ENCODE measurements around the gene PPEF2.
"Not testable (repeated sequence)": the region's sequence is repeated elsewhere in the genome, so short reads cannot be mapped to it uniquely, and the experiment has no call there.

PPEF2 gene, protein sequence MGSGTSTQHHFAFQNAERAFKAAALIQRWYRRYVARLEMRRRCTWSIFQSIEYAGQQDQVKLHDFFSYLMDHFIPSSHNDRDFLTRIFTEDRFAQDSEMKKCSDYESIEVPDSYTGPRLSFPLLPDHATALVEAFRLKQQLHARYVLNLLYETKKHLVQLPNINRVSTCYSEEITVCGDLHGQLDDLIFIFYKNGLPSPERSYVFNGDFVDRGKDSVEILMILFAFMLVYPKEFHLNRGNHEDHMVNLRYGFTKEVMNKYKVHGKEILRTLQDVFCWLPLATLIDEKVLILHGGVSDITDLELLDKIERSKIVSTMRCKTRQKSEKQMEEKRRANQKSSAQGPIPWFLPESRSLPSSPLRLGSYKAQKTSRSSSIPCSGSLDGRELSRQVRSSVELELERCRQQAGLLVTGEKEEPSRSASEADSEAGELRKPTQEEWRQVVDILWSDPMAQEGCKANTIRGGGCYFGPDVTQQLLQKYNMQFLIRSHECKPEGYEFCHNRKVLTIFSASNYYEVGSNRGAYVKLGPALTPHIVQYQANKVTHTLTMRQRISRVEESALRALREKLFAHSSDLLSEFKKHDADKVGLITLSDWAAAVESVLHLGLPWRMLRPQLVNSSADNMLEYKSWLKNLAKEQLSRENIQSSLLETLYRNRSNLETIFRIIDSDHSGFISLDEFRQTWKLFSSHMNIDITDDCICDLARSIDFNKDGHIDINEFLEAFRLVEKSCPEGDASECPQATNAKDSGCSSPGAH

DNA sequence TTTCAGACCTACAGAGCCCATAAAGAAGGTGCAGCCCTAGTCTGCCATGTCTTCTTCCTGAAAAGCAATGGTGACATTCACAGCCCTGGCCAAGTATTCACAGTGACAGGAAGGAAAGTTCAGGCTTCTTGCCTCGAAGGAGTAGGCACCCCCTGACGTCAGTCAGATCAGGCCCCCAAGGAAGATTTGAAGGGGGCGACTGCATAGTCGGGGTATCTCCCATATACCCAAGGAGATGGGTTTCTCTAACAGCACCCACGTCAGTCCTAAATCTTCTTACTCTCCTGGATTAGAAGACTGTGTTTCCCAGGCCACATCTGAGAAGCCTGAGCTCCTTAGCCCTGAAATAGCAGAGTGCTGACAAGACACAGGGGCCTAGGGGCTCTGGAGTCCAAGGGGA lies at the start of gene PPEF2:
PPEF2 (minus strand) TSS at position 101 of the 400 bp plus-strand sequence. CDS start 6,127 bp downstream, outside the sequence.
- H3K4me1 Mint-ChIP-seq = no peaks in the 10 kb centered on the region
- H3K4me3 Mint-ChIP-seq = no peak within 1 kb of the TSS
- H3K27ac Mint-ChIP-seq = no peak within 1 kb of the TSS

DNA sequence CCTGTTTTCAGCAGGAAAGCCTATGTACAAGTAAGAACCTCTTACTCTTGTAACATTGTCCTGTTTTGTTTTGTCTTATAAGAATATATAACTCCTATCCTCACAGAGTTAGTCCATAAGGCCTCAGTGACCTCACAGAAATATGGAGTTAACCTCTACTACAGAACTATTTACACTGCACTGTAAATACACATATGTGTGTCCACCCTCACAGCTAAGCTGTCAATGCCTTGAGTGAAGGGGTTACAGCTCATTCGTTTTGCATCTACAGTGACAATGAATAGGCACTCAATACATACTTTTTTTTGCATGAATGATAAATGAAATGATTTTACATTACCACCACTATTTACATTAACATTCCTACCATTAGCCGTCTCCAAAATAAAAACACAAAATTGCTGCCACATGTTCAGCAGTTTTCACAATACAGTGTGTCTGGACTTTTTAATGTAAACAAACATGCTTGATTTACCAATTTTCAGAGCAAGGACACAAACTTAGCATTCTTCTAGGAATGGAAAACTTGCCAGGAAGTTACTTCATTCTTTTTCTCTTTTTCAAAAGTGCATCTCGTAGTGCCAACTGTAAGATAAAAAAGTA lies 48.1 kb upstream of the PPEF2 start:
- no peak for ATAC-seq
- H3K27ac Mint-ChIP-seq = no peak overlapping the region
- peaks cover 100% of the 10 kb centered on the region for H3K36me3 Mint-ChIP-seq
- H3K9me3 Mint-ChIP-seq = no peaks in the 10 kb centered on the region
- no peaks in the 10 kb centered on the region for H3K4me1 Mint-ChIP-seq
- H3K4me3 Mint-ChIP-seq = no peak overlapping the region
- no peak for DNase-seq (ENCODE audit: low spot score in 2 of 2)

More for the DNA sequence above, at the start of gene PPEF2:
- H3K36me3 Mint-ChIP-seq = no peaks in the 10 kb centered on the region
- no peak for ATAC-seq
- no peaks in the 10 kb centered on the region for H3K9me3 Mint-ChIP-seq
- DNase-seq (ENCODE audit: low spot score in 2 of 2) = no peak

DNA sequence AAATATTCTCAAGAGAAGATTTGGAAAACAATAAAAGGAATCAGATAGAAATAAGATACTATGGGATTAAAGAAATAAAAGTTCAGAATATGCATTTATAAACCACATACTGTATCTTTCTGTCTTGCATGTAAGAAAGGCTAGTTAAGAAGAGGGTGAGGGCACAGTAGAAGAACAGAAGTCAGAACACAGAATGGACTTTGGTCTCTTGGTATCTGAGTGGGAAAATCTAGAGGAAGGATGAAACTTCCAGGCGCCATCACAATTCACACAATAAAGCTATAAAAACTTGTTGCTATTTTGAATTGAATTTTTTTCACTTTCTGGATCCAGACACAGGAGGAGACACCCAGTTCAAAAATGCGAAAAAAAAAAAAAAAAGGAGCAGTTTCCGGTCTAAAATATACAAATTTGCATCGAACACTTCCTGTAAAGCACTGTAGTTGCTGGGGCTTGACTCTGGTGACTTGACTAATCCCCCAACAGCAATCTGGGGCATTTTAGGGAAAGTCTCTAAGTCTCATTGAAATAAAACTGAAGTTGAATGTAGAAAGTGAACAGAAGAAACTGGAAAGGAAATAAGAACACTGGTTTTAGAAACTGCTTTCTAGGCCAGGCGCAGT lies 46.7 kb upstream of the PPEF2 start:
- peaks cover 90% of the 10 kb centered on the region for H3K36me3 Mint-ChIP-seq
- H3K4me3 Mint-ChIP-seq = no peak overlapping the region
- no peak overlapping the region for H3K27ac Mint-ChIP-seq
- no peak for DNase-seq (ENCODE audit: low spot score in 2 of 2)
- ATAC-seq = no peak
- no peaks in the 10 kb centered on the region for H3K4me1 Mint-ChIP-seq
- no peaks in the 10 kb centered on the region for H3K9me3 Mint-ChIP-seq

DNA sequence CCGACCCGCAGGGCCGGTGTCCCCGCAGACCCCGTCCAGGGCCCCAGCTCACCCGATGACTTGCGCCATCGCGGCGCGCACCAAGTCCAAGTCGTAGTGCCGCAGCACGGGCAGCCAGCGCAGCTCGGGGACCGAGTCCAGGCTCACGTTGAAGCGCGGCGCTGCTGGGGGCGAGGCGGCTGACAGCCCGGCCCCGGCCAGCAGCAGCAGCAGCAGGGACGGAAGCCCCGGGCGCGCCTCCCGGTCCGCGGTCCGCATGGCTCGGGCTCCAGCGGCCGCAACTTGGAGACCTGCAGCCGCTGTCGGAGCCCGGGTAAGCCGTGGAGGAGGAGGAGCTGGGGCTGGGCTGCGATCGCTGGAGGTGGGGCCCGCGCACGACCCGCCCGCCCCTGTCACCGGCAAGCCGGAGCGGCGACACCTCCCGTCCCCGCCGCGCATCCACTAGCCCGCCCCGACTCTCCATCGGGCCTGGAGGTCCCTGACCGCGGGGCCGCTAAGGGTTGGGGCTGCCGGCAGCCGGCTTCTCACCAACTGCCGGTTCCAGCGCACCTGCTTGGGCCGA lies 38.5 kb upstream of the PPEF2 start, which contains the start of gene NAAA:
NAAA (minus strand) TSS at position 322 of the 562 bp plus-strand sequence; CDS start at position 258, 64 bp downstream.
- H3K4me3 Mint-ChIP-seq = peak within 1 kb of the TSS; percentile 91
- H3K27ac Mint-ChIP-seq = peak within 1 kb of the TSS; percentile 93
- peak; percentile 71 to 90 for DNase-seq (ENCODE audit: low spot score in 2 of 2)
- ATAC-seq = peak; percentile 93
- no peaks in the 10 kb centered on the region for H3K9me3 Mint-ChIP-seq
- H3K4me1 Mint-ChIP-seq = peaks cover 8% of the 10 kb centered on the region
- peaks cover 31% of the 10 kb centered on the region for H3K36me3 Mint-ChIP-seq

DNA sequence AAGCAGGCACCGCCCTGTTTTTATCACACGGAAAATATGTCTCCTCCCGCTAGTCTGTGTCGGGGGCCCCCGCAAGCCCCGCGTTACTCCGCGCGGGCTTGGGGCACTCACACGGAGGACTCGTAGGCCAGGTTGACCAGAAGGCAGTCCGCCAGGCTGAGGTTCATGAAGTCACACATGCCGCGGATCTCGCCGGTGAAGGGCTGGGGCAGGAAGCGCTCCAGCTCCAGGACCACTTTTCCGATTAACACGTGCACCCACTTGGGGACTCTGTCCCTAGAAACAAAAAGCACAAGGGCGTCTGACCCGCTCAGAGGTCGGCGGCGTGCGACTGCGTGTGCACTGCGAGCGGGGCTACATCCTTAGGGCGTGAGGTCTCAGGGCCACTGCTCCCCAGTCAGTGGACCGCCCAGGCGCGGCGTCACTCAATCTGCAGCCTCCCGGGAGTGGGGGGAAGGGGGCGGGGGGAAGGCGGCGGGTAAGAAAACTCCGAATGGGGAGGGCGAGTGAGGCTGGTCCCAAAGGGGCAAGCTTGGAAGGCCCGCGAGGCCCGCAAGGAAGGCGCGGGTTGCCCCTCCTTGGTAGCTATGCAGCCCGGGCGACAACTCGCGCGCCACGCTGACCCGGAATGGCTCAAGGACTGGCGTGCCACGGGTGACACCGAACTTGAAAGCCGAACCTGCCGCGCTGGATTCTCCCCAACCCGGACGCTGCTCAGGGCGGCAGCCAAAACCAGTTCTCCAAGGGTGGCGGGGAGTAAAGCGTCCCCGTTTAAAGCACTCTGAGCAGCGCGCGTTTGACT lies 37.8 kb upstream of the PPEF2 start:
- peak overlapping the region; percentile 93 for H3K27ac Mint-ChIP-seq
- H3K36me3 Mint-ChIP-seq = peaks cover 24% of the 10 kb centered on the region
- H3K4me1 Mint-ChIP-seq = peaks cover 8% of the 10 kb centered on the region
- no peaks in the 10 kb centered on the region for H3K9me3 Mint-ChIP-seq
- peak overlapping the region; percentile 91 for H3K4me3 Mint-ChIP-seq
- peak; percentile 84 for ATAC-seq
- DNase-seq (ENCODE audit: low spot score in 2 of 2) = peak; percentile 51 to 85

DNA sequence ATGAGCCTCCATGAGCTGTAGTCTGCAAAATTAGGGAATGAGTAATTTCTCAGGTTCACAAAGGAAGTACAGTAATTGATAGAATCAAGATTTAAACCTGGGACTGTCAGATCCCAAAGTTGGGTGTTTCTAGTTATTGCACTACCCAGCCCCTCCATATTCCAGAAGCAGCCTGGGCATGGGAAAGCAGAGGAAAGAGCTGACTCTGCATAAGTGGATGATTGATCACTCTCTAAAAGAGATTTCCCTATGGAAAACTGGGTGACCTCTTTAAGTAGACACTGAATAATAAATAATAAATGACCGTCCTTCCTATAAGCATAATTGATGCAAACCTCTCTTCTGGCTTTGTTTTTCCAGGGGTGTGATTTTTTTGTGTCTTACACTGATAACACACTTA lies 33.4 kb upstream of the PPEF2 start:
- DNase-seq (ENCODE audit: low spot score in 2 of 2) = no peak
- ATAC-seq = no peak
- H3K36me3 Mint-ChIP-seq = peaks cover 55% of the 10 kb centered on the region
- H3K4me1 Mint-ChIP-seq = peaks cover 12% of the 10 kb centered on the region
- H3K4me3 Mint-ChIP-seq = no peak overlapping the region
- no peak overlapping the region for H3K27ac Mint-ChIP-seq
- H3K9me3 Mint-ChIP-seq = no peaks in the 10 kb centered on the region

DNA sequence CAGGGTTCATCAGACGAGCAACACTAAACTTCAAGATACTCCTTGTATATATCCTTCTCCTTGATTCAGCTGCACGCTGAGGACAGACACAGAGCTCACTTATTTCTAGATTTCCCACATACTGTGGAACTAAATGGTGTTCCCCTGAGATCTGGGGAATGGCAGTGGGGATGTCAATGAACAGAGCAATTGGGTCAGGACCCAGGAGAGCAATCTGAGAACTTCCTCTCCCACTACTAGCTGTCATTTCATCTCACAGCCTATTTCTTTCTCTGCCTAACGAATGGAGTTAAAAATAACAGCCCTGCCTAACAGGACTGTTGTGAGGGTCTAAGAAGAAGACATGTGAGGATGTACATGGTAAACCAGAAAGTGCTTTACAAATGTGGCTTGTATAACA lies 27.9 kb upstream of the PPEF2 start:
- peaks cover 64% of the 10 kb centered on the region for H3K36me3 Mint-ChIP-seq
- DNase-seq (ENCODE audit: low spot score in 2 of 2) (no peak), ATAC-seq (no peak)
- no peaks in the 10 kb centered on the region for H3K9me3 Mint-ChIP-seq
- peak overlapping the region; percentile 46 for H3K27ac Mint-ChIP-seq
- H3K4me3 Mint-ChIP-seq = no peak overlapping the region
- peaks cover 5% of the 10 kb centered on the region for H3K4me1 Mint-ChIP-seq

DNA sequence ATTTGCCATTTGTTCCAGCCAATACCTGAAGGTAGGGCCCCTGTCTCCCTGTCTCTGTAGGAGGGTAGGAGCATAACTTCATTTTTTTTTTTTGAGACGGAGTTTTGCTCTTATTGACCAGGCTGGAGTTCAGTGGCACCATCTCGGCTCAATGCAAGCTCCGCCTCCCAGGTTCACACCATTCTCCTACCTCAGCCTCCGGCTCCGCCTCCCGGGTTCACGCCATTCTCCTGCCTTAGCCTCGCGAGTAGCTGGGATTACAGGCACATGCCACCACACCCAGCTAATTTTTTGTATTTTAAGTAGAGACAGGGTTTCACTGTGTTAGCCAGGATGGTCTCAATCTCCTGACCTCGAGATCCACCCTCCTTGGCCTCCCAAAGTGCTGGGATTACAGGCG lies 22.7 kb upstream of the PPEF2 start:
- H3K9me3 Mint-ChIP-seq; H3K4me3 Mint-ChIP-seq; ATAC-seq; H3K4me1 Mint-ChIP-seq; DNase-seq (ENCODE audit: low spot score in 2 of 2); H3K27ac Mint-ChIP-seq: not testable (repeated sequence)
- H3K36me3 Mint-ChIP-seq = peaks cover 67% of the 10 kb centered on the region

DNA sequence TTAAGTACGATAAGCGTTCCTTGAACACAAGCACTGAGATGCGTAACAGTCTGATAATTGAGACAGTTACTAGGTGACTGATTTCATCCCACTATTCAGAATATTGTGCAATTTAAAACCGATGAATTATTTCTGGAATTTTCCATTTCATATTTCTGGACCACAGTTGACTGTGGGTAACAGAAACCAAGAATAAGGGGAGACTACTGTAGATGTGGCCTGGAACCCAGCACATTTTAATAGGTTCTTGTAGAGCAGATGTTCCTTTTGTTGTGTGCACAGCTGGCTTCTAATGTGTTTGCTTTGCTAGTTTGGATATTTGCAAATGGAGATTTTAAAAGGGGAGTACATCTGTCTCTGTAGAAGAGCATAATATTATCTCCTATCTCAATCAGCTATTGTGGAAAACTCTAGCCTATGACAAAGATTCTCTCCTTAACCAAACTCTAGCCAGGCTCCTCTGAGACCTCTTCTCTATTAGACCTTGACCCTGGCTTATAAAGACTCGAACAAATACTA lies 22.1 kb upstream of the PPEF2 start:
- Mint-ChIP-seq H3K36me3 (peaks cover 67% of the 10 kb centered on the region), H3K27ac (no peak overlapping the region), H3K9me3 (no peaks in the 10 kb centered on the region), H3K4me1 (no peaks in the 10 kb centered on the region), H3K4me3 (no peak overlapping the region)
- DNase-seq (ENCODE audit: low spot score in 2 of 2) (no peak), ATAC-seq (no peak)

DNA sequence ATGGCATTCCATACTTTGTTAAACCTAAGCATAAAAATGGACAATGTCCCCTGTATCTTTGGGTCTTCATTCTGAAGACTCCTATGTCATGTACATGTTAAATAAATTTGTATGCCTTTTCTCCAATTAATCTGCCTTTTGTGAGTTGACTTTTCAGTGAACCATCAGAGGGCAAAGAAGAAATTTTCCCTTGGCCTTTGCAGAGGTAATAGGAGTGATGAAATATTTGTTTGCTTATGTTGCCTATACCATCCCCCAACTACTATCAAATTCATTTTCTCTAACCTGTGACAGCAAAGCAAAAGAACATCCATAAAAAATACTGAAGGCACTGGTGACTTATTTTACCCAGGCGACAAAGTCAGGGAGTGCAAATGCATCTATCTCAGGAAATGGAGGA lies 20.3 kb upstream of the PPEF2 start:
- Mint-ChIP-seq H3K27ac (peak overlapping the region; percentile 16), H3K4me3 (no peak overlapping the region), H3K9me3 (no peaks in the 10 kb centered on the region), H3K36me3 (peaks cover 77% of the 10 kb centered on the region), H3K4me1 (no peaks in the 10 kb centered on the region)
- no peak for DNase-seq (ENCODE audit: low spot score in 2 of 2)
- no peak for ATAC-seq

DNA sequence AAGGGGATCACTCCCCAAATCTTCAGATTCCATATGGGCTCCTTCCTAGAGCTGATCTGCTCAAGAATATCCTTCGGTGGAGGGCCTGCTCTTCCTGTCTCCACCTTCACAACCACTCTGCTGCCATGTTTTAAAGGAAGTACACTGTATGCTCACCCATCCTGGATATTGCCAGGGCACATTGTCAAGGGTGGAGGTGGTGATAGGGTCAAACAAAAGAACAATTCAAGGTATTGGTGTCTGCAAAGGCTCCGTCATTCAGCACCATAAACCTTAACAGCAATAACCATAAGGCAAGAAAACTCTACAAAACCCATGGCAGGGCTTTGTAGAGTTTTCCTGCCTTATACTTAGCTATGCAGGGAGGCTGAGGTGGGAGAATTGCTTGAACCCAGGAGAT lies 19.7 kb upstream of the PPEF2 start:
- DNase-seq (ENCODE audit: low spot score in 2 of 2) (no peak), ATAC-seq (no peak)
- H3K27ac Mint-ChIP-seq = peak overlapping the region; percentile 16
- no peaks in the 10 kb centered on the region for H3K4me1 Mint-ChIP-seq
- peaks cover 77% of the 10 kb centered on the region for H3K36me3 Mint-ChIP-seq
- H3K4me3 Mint-ChIP-seq = no peak overlapping the region
- H3K9me3 Mint-ChIP-seq = no peaks in the 10 kb centered on the region

DNA sequence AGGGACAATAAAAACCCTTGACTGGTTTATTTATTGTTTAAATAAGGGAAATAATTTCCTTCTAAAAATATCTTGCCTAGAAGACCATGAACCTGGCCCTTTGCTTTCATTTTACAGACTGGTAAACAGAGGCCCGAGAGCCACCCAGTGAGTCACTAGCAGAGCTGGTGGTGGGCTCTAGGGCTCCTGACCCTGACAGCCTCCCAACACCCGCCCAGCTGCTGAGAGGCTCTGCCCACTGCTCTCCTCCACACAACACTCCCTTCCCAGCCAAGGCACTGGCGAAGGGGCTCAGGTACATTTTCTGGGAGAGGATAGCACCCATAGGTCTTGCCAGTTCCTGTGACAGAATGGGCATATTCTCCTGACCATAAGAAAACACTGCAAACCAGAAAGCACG lies 18.1 kb upstream of the PPEF2 start:
- Mint-ChIP-seq H3K36me3 (peaks cover 83% of the 10 kb centered on the region), H3K9me3 (no peaks in the 10 kb centered on the region), H3K27ac (no peak overlapping the region), H3K4me1 (no peaks in the 10 kb centered on the region), H3K4me3 (no peak overlapping the region)
- ATAC-seq (no peak), DNase-seq (ENCODE audit: low spot score in 2 of 2) (no peak)

DNA sequence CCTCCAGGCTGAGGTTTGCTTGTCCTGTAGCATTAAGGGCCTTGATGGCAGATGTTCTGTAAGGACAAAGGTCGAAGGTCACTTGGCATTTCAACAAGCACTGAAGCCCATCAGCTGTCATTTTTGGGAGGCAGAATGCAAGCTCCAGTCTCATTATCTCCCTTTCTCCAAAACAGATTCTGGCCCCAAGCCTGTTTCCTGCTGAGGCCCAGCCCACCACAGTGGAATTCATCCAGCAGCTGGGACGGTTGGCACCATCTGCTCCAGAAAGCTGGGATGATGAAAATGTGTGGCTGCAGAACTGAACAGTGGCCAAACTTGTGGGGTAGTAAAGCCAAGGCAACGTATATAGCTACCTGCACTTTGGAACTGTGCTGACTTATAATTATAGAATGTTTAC lies 17.7 kb upstream of the PPEF2 start:
- DNase-seq (ENCODE audit: low spot score in 2 of 2) = no peak
- ATAC-seq = no peak
- no peaks in the 10 kb centered on the region for H3K9me3 Mint-ChIP-seq
- no peaks in the 10 kb centered on the region for H3K4me1 Mint-ChIP-seq
- no peak overlapping the region for H3K4me3 Mint-ChIP-seq
- peaks cover 81% of the 10 kb centered on the region for H3K36me3 Mint-ChIP-seq
- no peak overlapping the region for H3K27ac Mint-ChIP-seq

DNA sequence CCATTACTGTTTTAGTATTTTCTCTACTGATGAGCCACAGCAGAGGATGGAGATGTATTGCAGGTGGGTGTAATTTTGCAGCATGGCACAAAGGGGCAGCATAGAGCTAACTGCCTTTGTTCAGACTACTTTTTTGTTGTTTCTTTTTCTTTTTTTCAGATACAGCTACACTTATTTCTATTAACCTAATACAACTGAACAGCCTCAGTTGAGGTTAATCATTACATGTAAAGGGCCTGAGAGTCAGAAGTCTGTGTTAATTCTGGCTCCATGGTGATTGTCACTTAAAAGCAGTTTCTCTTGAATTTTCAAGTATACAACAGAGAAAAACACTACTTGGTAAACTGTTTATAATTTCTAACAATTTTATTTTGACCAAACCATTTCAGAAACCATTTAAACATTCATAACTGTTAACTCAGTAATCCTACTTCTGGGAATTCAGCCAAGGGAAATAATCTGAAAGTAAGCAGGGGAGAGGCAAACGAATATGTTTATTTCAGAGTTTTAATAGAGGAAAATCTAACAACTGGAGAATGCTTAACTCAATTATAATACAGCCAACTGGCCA lies 13.9 kb upstream of the PPEF2 start:
- Mint-ChIP-seq H3K4me3 (no peak overlapping the region), H3K27ac (no peak overlapping the region), H3K9me3 (no peaks in the 10 kb centered on the region), H3K36me3 (peaks cover 76% of the 10 kb centered on the region), H3K4me1 (no peaks in the 10 kb centered on the region)
- peak; percentile 65 for ATAC-seq
- no peak for DNase-seq (ENCODE audit: low spot score in 2 of 2)

Data from stimulated activated effector memory CD8-positive, alpha-beta T cell treated with anti-CD3 and anti-CD28 coated beads, Interleukin-12 subunit alpha, Interleukin-12 subunit beta, amount 100 ng/mL, for 72 hours (primary cell).